GM12878 (cell line): ENCODE results near the gene ARHGAP20. TPM values are rescaled to one million over a fixed set of nuclear protein-coding genes. Genes with fewer than 3 reads are reported as not detected.

ENCODE experiments used
- ATAC-seq: fragments of 200-7000 bp; cut with Tn5 transposase; 3 replicates; pipeline ENCODE4 v1.9.1; 2020; ENCODE audit warnings: mild to moderate bottlenecking, moderate library complexity
- BruUV-seq: library from RNA; stranded (reverse); fragments of 400-500 nt; replicated peaks from 2 replicates; lab custom pipeline; 2021; lab: Mats Ljungman, UMichigan
- CTCF ChIA-PET: fragments of 300-600 bp; sonication (Branson Sonifier 250); formaldehyde crosslinking; extraction: SDS; loops from one replicate; lab custom pipeline; 2021; ENCODE audit warnings: inconsistent platforms; lab: Yijun Ruan, JAX
- POLR2A ChIA-PET: fragments of 350-600 bp; formaldehyde crosslinking; extraction: SDS; loops from one replicate; lab custom pipeline; 2021; ENCODE audit warnings: inconsistent platforms; lab: Charles Lee
- RAD21 ChIA-PET: fragments of 300-600 bp; sonication (Branson Sonifier 250); formaldehyde crosslinking; loops from one replicate; lab custom pipeline; 2023; ENCODE audit warnings: antibody characterized with exemption; ENCODE audit not compliant: unreplicated experiment; lab: Charles Lee
- SMC1A ChIA-PET: fragments of 300-600 bp; sonication (Branson Sonifier 250); formaldehyde crosslinking; loops from one replicate; lab custom pipeline; 2023; ENCODE audit not compliant: unreplicated experiment, uncharacterized antibody; lab: Charles Lee
- DNase-seq: peaks from one replicate; pipeline ENCODE4 v3.0.0-alpha.2; 2011; ENCODE audit warnings: low read depth, low spot score
- FAIRE-seq: peaks from 3 replicates; lab custom pipeline; 2011; peaks lifted over from hg19 to GRCh38; lab: Jason Lieb, UNC
- H2AFZ ChIP-seq: 2 replicates; pipeline ENCODE4 v1.6.0; 2011; ENCODE audit warnings: low read depth, low read length, control low read depth; ENCODE audit not compliant: control insufficient read depth
- H3K27ac ChIP-seq: 2 replicates; pipeline ENCODE4 v1.5.1; 2011; ENCODE audit warnings: control low read depth; ENCODE audit not compliant: control insufficient read depth, insufficient read depth
- H3K27me3 ChIP-seq, 2 experiments: replicated peaks in 1 of 2; 2 replicates each; pipeline versions ENCODE4 v1.6.0 to v1.6.1; 2011; ENCODE audit warnings: low read length in 1 of 2; ENCODE audit not compliant: control insufficient read depth in 2 of 2, insufficient read depth in 2 of 2
- H3K36me3 ChIP-seq, 2 experiments: 2 replicates each; pipeline ENCODE4 v1.5.1; 2011; ENCODE audit warnings: low read length in 1 of 2; ENCODE audit not compliant: control insufficient read depth in 2 of 2, insufficient read depth in 2 of 2
- H3K4me1 ChIP-seq: 2 replicates; pipeline ENCODE4 v1.6.1; 2011; ENCODE audit warnings: mild to moderate bottlenecking, low read length, moderate library complexity, mixed read lengths; ENCODE audit not compliant: control insufficient read depth, insufficient read depth
- H3K4me2 ChIP-seq: 2 replicates; pipeline ENCODE4 v1.6.0; 2011; ENCODE audit warnings: control low read depth; ENCODE audit not compliant: control insufficient read depth, insufficient read depth
- H3K4me3 ChIP-seq: fragments of 200-600 bp; sonication (generic); 2 replicates; pipeline ENCODE4 v1.5.1; 2016
- H3K79me2 ChIP-seq: 2 replicates; pipeline ENCODE4 v1.6.0; 2011; ENCODE audit warnings: low read length; ENCODE audit not compliant: control insufficient read depth, insufficient read depth
- H3K9ac ChIP-seq: 2 replicates; pipeline ENCODE4 v1.8.0; 2011; ENCODE audit warnings: low read length, control low read depth, mixed read lengths; ENCODE audit not compliant: control insufficient read depth, insufficient read depth
- H3K9me3 ChIP-seq: replicated peaks from 3 replicates; pipeline ENCODE4 v1.5.1; 2011; ENCODE audit warnings: mild to moderate bottlenecking, low read length; ENCODE audit not compliant: control insufficient read depth, insufficient read depth
- H4K20me1 ChIP-seq: 2 replicates; pipeline ENCODE4 v1.6.0; 2011; ENCODE audit not compliant: control insufficient read depth, insufficient read depth
- ATF7 ChIP-seq: fragments of 450-650 bp; IDR thresholded peaks from 2 replicates; pipeline ENCODE4 v1.6.1; 2016; ENCODE audit warnings: low read depth, mild to moderate bottlenecking
- BCLAF1 ChIP-seq: fragments of 450-650 bp; IDR thresholded peaks from 2 replicates; pipeline ENCODE4 v1.6.1; 2017; ENCODE audit warnings: antibody characterized with exemption, mild to moderate bottlenecking, moderate library complexity
- CEBPZ ChIP-seq: fragments of 150-350 bp; IDR thresholded peaks from 2 replicates; pipeline ENCODE4 v1.6.1; 2016; ENCODE audit warnings: low read depth, low read length
- CTCF ChIP-seq, 3 experiments: IDR thresholded peaks in 2 of 3; conservative IDR thresholded peaks in 1 of 3; 2 replicates each; pipeline ENCODE4 v1.5.1; 2011; ENCODE audit warnings: low read depth in 3 of 3, low read length in 3 of 3, mild to moderate bottlenecking in 3 of 3, control low read depth in 2 of 3, moderate library complexity in 2 of 3, inconsistent platforms in 1 of 3, mixed read lengths in 1 of 3; ENCODE audit not compliant: control insufficient read depth in 2 of 3, insufficient read depth in 1 of 3; ENCODE audit errors: extremely low read depth in 1 of 3
- EGR1 ChIP-seq, 2 experiments: IDR thresholded peaks; 1 replicate in 1 of 2; 2 replicates in 1 of 2; pipeline ENCODE4 v1.6.1; 2011 to 2012; ENCODE audit warnings: low read depth in 2 of 2, low read length in 2 of 2, borderline replicate concordance in 1 of 2, mild to moderate bottlenecking in 1 of 2, moderate library complexity in 1 of 2
- RELA ChIP-seq: fragments of 450-650 bp; IDR thresholded peaks from 2 replicates; pipeline ENCODE4 v1.8.0; 2014; ENCODE audit warnings: borderline replicate concordance; ENCODE audit not compliant: partially characterized antibody
- SIX5 ChIP-seq: IDR thresholded peaks from 2 replicates; pipeline ENCODE4 v1.6.1; 2011; ENCODE audit warnings: mild to moderate bottlenecking, low read depth, low read length, moderate library complexity; ENCODE audit not compliant: severe bottlenecking
- WGBS: methylation state at CpG from one replicate; pipeline ENCODE4 v1.1.6; 2016; ENCODE audit warnings: low lambda C conversion rate; ENCODE audit not compliant: insufficient replicate concordance, insufficient coverage; ENCODE audit errors: missing lambda C conversion rate; 5-methylcytosine and 5-hydroxymethylcytosine counted together
- in situ Hi-C: fragments of 300-500 bp; cut with MboI; formaldehyde crosslinking; loops from 9 replicates; pipeline ENCODE4 v1.14.3; 2018; ENCODE audit warnings: mixed read lengths
- intact Hi-C: fragments of 100-400 bp; cut with micrococcal nuclease; formaldehyde crosslinking; loops from one replicate; pipeline ENCODE4 v1.14.2; 2022; ENCODE audit not compliant: unreplicated experiment
- polyA plus RNA-seq, 11 experiments: library from polyadenylated mRNA; depleted of rRNA in 4 of 11; unstranded in 6 of 11; stranded (reverse) in 5 of 11; fragments of >200 nt; fragmentation: Nextera tagmentation in 4 of 11; fragmentation: Illumina TruSeq in 1 of 11; extraction: Ambion mirVana in 4 of 11; extraction: Trizol in 1 of 11; gene quantifications; 1 replicate in 1 of 11; 2 replicates in 10 of 11; pipeline versions ENCODE4 v1.2.1 to v1.2.3, GENCODE V29; 2011 to 2016; ENCODE audit warnings: inconsistent platforms in 2 of 11, missing spikeins in 2 of 11, low read depth in 1 of 11
- total RNA-seq, 4 experiments: library from RNA; depleted of rRNA in 3 of 4; stranded (reverse); fragments of >200 nt in 3 of 4; fragmentation: Illumina TruSeq in 1 of 4; extraction: Trizol in 1 of 4; gene quantifications; 2 replicates each; pipeline versions ENCODE4 v1.2.1 to v1.2.3, GENCODE V29; 2013 to 2021

Gene ARHGAP20
- total and polyA plus RNA-seq, 10 of the 15 experiments (the other 5 are each of a cell fraction or from before 2014, with no cell fraction given): 0.01 TPM; not detected in 9

GRCh38 chr11:110538154-110538553 is 174.1 kb downstream of the ARHGAP20 start (continued):
- no peak for TF ChIP-seq BCLAF1

GRCh38 chr11:110530900-110531741 is 181.1 kb downstream of the ARHGAP20 start:
- CTCF ChIA-PET: interaction anchor here (1.2 kb wide), 1 partner anchor 75 kb away, joined by 3 read pairs; no protein-coding TSS in a partner anchor
- POLR2A ChIA-PET: no interaction called here
- FAIRE-seq: no peak
- TF ChIP-seq CTCF (IDR thresholded peaks at IDR 0.05 in 2 of 3, conservative IDR thresholded peaks at IDR 0.05 in 1 of 3; ENCODE audit: control insufficient read depth in 2 of 3, extremely low read depth in 1 of 3, insufficient read depth in 1 of 3, low read depth in 3 of 3, low read length in 3 of 3) (no peak), RELA (no peak), SIX5 (no peak), EGR1 (IDR thresholded peaks at IDR 0.05; ENCODE audit: borderline replicate concordance in 1 of 2, low read depth in 2 of 2, low read length in 2 of 2) (no peak), ATF7 (no peak), CEBPZ (no peak)

More at GRCh38 chr11:110530900-110531741, 181.1 kb downstream of the ARHGAP20 start:
- in situ Hi-C loops: no loop called here
- 12% methylated on average over 6 of the region's 6 CpGs for whole genome bisulfite sequencing
- intact Hi-C loops: no loop called here
- Histone ChIP-seq H3K4me1 (peaks cover 3% of the 10 kb centered on the region), H3K9ac (no peak overlapping the region), H3K36me3 (no peaks in the 10 kb centered on the region), H4K20me1 (no peaks in the 10 kb centered on the region), H3K4me2 (no peak overlapping the region), H3K27me3 (no peaks in the 10 kb centered on the region), H3K9me3 (peaks cover 3% of the 10 kb centered on the region; the same call in 1 of the 3 replicates), H3K27ac (no peak overlapping the region), H3K79me2 (no peaks in the 10 kb centered on the region), H2AFZ (no peak overlapping the region), H3K4me3 (no peak overlapping the region)
- BruUV-seq: no TSS peak
- SMC1A ChIA-PET: no interaction called here
- ATAC-seq: no peak
- no peak for DNase-seq
- RAD21 ChIA-PET: no interaction called here
